HG02938 (cell line): Measurements from ENCODE around the gene ATP6V1E1.

ENCODE experiments used
- ATAC-seq: cut with Tn5 transposase; IDR thresholded peaks from one replicate; pipeline ENCODE4 v1.9.1; 2021; ENCODE audit warnings: mild to moderate bottlenecking, moderate library complexity; ENCODE audit not compliant: unreplicated experiment

The ATP6V1E1 gene

DNA sequence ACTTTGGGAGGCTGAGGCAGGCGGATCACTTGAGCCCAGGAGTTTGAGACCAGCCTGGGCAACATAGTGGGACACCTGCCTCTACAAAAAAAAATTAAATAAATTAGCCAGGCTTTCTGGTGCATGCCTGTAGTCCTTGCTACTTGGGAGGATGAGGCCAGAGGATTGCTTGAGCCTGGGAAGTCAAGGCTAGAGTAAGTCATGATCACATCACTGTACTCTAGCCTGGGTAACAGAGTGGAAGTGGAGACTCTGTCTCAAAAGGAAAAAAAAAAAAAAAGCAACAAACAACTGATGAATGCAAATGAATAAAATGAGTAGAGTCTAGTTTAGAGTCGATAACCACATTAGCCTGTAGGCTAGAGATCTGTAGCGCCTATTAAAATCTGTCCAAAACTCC is 6.1 kb upstream of the ATP6V1E1 start:
- no peak for ATAC-seq

DNA sequence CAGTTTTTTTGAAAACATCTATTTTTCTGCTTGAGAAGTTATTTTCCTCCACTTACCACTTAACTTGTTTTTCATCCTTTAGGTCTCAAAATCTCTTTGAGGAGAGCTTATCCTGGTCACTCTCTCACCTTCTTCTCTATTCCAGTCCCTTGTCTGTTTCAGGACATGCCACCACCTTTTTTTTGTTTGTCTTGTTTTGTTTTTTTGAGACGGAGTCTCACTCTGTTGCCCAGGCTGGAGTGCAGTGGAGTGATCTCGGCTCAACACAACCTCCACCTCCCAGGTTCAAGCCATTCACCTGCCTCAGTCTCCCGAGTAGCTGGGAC is 5.4 kb upstream of the ATP6V1E1 start:
- ATAC-seq = no peak

DNA sequence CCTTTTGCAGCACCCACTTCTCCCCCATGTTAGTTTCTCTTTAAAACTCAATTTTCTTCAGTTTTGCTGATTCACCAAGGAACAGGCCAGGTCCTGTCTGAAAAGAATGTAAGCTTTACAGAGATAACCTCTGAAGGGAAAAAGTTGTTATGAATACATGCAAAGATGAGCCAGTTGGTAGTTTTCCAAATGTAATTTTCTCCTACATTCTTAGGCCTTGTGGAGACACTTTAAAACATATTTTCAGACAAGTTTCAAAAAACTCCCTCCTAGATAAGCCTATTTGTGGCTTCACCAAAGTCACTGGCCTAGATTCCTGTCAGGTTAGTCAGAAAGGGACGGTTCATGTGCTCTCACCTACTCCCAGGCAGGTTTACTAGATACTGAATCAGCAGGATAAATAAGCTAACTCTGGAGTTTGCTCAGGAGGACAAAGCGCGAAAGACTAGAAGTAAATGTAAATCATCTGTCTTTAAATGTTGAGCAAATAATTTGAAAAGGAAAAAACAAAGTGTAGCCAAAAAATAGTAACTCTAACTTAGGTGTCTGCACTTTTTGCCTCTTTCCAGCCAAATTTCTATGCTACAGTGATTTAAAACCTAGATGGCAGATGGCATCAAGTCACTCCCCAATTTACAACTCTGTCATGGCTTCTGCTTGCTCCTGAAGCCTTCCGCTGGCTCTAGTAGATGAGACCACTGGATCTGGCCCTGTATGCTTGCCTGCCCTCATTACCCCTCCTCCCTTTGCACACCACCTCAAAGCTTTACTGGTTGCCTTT is 4.9 kb upstream of the ATP6V1E1 start:
- ATAC-seq = no peak

DNA sequence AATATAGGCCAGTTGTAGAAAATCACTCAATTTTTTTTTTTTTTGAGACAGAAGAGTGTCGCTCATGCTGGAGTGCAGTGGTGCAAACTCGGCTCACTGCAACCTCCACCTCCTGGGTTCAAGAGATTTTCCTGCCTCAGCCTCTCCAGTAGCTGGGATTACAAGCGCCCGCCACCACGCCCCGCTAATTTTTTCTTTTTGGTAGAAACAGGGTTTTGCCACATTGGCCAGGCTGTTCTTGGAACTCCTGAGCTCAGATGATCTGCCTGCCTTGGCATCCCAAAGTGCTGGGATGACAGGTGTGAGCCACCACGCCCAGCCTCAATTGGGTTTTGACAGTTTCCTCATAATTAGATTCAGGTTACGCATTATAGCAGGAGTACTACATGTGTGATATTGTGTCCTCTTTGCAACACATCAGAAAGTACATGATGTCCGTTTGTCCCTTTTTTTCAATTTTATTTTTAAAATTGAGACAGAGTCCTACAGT is 2.6 kb upstream of the ATP6V1E1 start:
- no peak for ATAC-seq

DNA sequence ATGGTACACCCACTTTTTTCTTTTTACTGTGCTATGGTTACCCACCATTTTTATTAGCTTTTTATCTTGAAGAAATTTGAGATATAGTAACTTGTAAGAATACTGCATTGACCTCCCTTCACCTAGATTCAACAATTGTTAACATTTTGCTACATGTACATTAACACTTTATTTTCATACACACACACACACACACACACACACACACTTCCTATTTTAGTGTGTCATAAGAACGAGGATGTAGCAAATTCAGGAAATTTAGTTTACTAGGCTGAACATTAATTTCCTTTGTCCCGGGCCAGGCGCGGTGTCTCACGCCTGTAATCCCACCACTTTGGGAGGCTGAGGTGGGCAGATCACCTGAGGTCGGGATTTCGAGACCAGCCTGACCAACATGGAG is 1.1 kb upstream of the ATP6V1E1 start:
- no peak for ATAC-seq

DNA sequence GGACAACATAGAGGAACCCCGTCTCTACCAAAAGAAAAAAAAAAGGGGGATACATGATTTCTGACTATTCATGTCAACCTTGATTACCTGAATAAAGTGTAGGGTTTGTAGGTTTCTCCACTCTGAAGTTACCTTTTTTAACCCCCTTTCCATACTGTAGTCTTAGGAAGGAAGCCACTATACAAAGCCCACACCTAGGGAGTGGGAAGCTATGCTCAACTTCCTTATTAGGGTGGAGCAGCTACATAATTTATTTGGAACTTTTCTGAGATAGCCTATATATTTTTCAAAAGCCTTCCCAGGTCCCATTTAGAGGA is 582 bp upstream of the ATP6V1E1 start:
- ATAC-seq = no peak

DNA sequence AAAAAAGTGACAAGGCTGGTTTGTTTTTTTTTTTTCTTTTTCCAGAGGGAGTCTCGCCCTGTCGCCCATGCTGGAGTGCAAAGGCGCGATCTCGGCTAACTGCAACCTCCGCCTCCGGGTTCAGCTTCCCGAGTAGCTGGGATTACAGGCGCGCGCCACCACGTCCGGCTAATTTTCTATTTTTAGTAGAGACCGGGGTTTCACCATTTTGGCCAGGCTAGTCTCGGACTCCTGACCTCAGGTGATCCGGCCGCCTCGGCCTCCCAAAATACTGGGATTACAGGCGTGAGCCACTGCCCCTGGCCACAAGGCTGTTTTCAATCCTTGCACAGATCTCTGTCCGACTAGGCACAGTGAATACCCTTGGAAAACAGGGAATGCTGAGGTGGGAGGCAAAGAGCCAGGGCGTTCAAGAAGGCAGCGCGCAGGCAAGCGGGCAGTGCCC is 566 bp downstream of the ATP6V1E1 start:
- ATAC-seq = no peak

DNA sequence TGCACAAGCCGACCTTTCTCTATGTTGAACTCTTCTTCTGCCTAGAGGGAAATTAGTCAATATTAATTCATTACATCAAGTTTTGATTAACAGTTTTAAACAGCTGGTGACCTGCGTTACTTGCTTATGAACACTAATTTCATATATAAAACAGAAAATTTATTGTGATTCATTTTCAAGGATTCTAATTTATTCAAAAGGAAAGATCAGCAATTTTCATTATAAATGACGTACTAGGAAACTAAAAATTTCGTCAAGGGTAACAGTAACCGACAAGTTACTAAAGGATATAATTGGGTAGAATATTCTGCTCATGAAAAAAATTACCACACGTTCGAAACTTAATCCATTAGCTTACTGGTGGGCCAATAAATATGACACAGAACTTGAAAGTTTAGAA is 15.3 kb downstream of the ATP6V1E1 start:
- no peak for ATAC-seq

DNA sequence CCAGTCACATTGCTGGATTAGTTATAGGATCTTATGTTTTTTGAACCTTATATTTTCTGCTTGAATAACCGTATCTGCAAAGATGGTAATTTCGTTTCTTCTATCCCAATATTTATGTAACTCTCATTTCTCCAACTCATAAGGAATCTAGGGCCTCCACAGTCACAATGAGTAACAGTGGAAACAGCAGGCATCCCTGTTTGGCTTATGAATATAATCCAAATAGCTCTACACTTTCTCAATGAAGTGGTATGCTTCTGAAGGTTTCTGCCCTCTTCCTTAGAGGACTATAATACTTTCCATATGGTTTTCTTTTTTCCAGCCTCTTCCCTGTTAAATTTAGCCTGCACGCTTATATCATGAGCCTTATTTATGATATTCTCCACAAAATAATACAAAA is 16.5 kb downstream of the ATP6V1E1 start:
- ATAC-seq = no peak

DNA sequence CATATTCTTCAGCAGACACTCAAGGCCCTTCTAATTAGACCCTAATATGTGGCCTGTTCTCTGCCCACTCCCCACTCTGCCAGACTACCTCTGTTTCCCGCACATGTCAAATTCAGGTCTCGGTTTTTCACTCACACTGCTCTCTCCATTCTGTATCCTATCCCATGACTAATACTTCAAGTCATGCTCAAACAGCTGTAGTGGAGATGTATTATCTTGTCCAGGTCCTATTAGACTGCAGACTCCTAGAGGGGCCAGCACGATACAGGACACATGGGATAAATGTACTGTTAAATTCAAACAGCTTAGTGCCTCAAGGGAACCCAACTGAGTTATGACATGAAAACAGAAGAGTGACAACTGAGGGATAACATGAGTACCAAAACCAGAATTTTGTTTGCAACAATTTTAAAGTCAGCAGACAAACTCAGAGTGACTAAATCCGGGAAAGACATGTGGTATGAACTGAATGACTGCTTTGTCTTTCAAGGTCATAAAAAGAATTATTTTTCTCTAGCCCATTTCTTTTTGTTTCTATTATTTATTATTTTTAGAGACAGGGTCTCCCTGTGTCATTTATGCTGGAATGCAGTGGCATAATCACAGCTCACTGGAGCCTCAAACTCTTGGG is 20.5 kb downstream of the ATP6V1E1 start:
- no peak for ATAC-seq

DNA sequence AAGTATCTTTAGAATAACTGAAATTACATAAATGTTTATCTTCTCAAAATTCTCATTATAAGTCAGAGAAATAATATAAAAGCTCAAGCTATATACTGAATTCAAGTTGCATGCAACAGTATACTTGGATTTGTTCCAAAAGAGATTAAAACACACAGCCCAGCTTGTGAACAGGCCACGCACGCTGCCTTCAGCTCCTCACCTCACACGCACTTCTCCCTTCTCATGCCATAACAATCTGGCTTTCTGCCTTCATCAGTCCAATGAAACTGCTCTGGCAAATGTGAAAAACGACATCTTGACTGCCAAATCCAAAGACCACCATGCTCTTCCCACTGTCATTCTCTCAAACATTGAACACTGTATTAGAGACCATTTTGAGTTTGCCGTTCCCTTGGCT is 22.1 kb downstream of the ATP6V1E1 start:
- ATAC-seq = no peak

DNA sequence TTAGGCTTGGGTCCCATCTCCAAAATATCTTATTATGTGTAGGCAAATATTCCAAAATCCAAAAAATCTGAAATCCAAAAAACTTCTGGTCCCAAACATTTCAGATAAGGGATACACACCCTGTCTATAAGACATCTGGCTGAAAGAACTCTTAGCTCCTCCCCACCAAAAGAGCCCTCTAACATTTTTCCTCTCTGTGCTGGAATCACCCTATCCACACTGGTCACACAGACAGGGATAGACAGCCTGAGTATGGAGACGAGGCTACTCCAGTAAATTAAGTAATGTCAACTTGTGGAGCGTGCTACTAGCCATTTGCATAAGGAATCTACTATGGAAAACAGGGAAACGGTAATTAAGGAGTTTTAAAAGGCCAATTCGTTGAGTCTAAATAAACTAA is 24.9 kb downstream of the ATP6V1E1 start:
- ATAC-seq = no peak

DNA sequence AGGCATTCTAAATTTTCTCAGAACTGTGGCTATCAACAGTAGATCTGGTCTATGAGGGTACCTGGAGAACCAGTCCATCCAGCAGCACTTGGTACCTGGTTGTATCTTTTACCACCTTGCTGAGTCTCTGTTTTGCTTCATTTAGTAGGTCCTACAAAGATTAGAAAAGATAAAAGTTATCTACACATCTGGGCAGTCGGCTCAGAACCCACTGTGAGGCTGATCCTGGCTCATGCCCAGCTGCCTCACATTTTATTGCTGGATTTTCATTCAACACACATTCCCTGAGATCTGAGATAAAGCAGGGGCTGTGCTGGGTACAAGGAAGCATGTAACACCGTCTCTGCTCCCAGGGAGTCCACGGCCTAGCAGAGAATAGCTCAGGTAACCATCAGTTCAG is 27.5 kb downstream of the ATP6V1E1 start:
- no peak for ATAC-seq

DNA sequence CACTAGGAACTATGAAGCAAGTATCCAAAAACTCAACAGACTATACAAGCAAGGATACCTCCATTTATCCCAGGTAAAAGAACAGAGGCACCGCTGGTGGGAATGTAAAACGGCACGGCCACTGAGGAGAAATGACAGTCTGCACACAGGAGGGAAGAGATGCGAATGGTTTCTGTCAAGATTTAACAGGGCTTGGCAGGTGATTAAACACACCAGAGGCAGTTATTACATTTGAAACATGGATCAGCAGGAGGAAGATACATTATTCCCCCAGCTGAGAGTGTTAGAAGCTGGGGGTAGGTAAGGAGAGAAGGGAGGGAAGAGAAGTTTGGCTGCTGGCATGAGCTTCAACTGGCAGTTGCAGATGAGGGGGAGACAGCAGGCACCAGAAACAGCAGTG is 30.2 kb downstream of the ATP6V1E1 start:
- ATAC-seq = no peak

DNA sequence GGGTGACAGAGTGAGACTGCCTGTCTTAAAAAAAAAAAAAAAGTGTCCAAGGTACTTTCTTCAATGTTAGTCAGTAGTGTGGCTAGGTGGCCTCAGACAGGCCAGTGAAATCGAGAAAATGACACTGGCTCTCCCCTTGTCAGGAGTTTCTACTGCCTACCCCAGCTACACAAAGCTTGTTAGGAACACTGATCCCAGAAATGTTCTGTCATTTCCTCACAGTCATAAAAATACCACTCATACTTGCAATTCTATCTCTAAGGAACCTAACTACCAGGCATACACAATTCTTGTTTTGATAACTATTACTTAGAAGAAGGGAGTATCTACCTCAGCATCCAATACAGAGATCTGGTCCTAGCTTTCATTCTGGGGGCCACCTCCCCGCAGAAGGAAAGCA is 31.3 kb downstream of the ATP6V1E1 start:
- no peak for ATAC-seq

DNA sequence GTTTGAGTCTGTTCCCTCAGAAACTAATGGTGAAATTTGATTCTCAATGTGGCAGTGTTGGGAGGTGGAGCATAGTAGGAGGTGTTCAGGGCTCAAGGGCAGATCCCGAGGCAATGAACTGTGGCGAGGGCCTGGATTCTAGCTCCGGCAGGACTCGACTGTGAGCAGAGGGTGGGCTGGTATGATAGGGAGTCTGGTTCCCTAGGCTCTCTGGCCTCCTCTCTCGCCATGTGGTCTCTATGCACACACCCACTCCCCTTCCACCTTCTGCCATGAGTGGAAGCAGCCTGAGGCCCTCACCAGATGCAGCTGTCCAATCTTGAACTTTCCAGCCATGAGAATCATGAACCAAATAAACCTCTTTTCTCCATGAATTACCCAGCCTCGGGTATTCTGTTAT is 32.3 kb downstream of the ATP6V1E1 start:
- ATAC-seq = no peak

DNA sequence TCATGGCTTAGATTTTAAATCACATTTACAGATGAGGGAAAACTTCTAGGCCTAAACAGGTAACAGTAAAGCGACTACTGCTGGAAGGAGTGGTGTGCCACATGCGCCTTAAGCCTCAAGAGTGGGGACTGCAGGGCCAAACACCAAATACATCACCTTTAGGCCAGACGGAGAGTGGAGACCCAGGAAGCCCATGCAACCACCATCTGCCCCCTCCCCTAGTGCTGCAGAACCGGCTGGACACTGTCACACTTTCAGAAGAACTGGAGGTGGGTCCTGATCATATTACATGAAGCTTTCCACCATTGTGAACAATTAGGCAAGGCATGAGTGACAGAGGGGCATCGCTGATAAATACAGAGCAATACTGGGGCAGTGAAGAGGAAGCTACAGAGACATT is 36.3 kb downstream of the ATP6V1E1 start:
- ATAC-seq = no peak

DNA sequence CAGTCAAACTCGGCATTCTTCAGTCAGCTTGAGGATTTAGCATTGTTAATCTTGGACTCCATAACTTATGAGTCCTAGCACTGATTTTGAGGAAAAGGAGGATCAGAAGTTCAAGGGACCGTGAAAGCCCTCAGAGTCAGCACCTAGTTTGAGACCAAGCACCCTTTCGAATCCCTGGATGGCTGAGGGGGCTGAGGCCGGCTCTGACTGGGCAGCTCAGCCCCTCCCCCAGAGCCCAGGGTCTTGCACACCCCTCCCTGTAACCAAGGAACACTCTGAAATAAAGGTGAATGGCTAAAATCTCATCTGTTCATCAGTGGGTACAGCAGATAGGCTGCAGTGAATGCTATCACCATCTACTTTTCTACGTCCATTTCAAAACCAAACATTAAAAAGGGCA is 38.0 kb downstream of the ATP6V1E1 start:
- no peak for ATAC-seq

DNA sequence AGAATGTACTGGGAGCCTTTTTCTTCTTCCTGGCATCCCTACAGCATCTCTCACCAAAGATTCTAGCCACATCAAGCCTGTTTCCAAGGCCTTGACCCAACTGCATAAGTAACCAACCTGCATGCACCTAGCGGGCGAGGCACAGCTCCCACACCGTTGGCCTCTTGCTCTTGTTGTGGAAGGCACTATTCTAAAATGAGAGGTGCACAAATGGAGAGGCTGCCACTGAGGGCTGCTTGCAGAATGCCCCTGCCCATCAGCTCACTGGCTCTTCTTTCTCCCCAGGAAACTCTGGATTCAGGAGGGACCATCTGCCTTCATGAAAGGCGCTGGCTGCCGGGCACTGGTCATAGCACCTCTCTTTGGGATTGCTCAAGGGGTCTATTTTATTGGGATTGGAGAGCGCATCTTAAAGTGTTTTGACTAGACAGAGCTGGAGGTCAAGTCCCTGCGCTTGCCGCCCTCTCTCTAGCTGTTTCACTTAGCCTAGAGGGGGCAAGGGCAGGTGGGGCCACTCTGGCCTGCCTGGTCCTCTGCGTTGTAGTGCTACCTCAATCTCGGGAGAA is 38.7 kb downstream of the ATP6V1E1 start:
- ATAC-seq = no peak

DNA sequence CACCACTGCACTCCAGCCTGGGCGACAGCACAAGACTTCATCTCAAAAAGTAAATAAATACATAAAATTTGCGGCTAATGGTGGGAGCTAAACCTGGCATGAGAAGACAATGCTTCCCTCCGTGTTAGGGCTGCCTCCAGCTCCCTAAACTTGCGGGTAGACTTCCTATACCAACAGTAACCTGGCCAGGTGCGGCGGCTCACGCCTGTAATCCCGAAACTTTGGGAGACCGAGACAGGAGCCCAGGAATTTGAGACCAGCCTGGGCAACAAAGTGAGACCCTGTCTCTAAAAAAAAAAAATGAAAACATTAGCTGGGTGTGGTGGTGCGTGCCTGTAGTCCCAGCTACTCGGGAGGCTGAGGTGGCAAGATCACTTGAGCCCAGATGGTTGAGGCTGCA is 39.9 kb downstream of the ATP6V1E1 start:
- ATAC-seq = no peak

DNA sequence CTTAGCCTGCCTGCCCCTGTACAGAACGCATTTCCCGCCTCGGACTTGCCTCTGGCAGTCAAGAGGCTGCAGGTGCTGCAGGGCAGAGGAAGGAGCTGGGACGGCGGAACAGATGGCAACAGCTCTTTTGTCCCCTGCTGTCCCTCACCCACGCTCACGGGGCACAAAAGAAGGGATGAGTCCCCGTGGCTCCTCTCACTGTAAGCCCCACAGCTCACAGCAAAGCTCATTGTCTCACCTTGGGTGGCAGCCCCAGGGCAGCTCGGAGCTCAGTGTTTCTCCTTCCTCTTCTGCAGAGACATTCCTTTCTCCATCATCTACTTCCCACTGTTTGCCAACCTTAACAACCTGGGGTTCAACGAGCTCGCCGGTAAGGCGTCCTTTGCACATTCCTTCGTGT is 40.9 kb downstream of the ATP6V1E1 start:
- ATAC-seq = no peak

DNA sequence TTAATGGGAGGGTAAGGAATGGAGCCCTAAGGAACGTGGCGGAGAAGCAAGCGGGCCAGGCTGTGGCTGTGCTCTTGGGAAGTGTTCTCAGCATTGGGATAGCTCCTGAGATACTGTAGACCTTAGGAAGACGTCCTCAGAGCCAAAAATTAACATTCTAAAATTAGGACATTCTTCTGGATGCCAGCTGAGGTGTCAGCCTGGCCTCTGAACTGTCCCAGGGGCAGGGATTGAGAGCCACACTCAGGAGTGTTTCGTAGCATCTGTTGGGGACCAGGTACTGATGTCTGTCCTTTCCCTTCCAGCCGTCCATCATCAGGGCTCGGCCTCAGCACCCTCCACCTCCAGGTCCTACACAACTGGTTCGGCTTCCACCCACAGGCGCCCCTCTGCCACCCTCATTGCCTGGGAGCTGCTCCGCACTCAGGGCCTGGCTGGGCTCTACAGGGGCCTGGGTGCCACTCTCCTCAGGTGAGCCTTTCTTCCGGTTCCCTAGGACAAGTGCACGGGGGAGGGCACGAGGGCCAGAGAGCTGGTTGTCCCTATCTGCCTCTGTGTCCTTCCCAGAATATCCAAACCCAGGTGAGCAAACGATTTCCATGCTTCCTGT is 41.6 kb downstream of the ATP6V1E1 start:
- ATAC-seq = no peak
